Left lung (tissue), 10 donors: ENCODE results near the gene HTR3E. TPM values are rescaled to one million over a fixed set of nuclear protein-coding genes. Genes with fewer than 3 reads are reported as not detected.
A peak's percentile ranks its signal among the peaks of the same experiment; 100 is the strongest.

Source experiments
- ATAC-seq: fragments of 200-7000 bp; cut with Tn5 transposase; one replicate; pipeline ENCODE4 v1.9.1; 2020; ENCODE audit warnings: moderate library complexity
- DNase-seq, 4 donors: peaks; one replicate each; pipeline ENCODE4 v3.0.0-alpha.2; 2013 to 2020
- H3K27ac ChIP-seq, 2 donors: fragments of 200-600 bp; sonication (generic) in 1 of 2; one replicate each; pipeline versions ENCODE4 v1.5.0 to v1.8.0; 2020 to 2021
- H3K27me3 ChIP-seq, 2 donors: fragments of 200-600 bp; sonication (generic) in 1 of 2; one replicate each; pipeline versions ENCODE4 v1.5.0 to v1.8.0; 2020 to 2021
- H3K36me3 ChIP-seq, 2 donors: fragments of 200-600 bp; sonication (generic) in 1 of 2; one replicate each; pipeline versions ENCODE4 v1.5.0 to v1.8.0; 2020 to 2021
- H3K4me1 ChIP-seq, 2 donors: fragments of 200-600 bp; one replicate each; pipeline ENCODE4 v1.8.0; 2021
- H3K4me3 ChIP-seq, 2 donors: fragments of 200-600 bp; sonication (generic) in 1 of 2; one replicate each; pipeline versions ENCODE4 v1.5.0 to v1.8.0; 2020 to 2021; ENCODE audit warnings: mild to moderate bottlenecking in 1 of 2
- H3K9me3 ChIP-seq, 2 donors: fragments of 200-600 bp; sonication (generic) in 1 of 2; one replicate each; pipeline versions ENCODE4 v1.5.0 to v1.8.0; 2020 to 2021
- CTCF ChIP-seq, 2 donors: fragments of 200-600 bp; sonication (generic) in 1 of 2; IDR thresholded peaks; one replicate each; pipeline versions ENCODE4 v1.5.0 to v1.8.0; 2021; ENCODE audit warnings: antibody characterized with exemption in 2 of 2
- intact Hi-C, 2 donors: fragments of 100-400 bp; cut with DNase I; formaldehyde crosslinking; loops; one replicate each; pipeline versions ENCODE4 v1.11.2 to v1.14.2; 2022
- polyA plus RNA-seq, 6 donors: library from polyadenylated mRNA; unstranded; fragments of 120-200 nt; gene quantifications; one replicate each; pipeline ENCODE4 v1.2.1, GENCODE V29; 2013; ENCODE audit not compliant: insufficient read length in 6 of 6
- total RNA-seq, 2 donors: library from RNA; stranded (reverse); fragmentation: NEBNext Ultra II Directional; extraction: Animal tissue kit (Norgen Biotek cat#: 25700); gene quantifications; one replicate each; pipeline ENCODE4 v1.2.1, GENCODE V29; 2021
- donor health status: DM: no; HTN: yes; CAD: no.
- donor health status: DM: no; HTN: no; CAD: no.

The HTR3E gene
- total and polyA plus RNA-seq, 8 donors: not detected

DNA sequence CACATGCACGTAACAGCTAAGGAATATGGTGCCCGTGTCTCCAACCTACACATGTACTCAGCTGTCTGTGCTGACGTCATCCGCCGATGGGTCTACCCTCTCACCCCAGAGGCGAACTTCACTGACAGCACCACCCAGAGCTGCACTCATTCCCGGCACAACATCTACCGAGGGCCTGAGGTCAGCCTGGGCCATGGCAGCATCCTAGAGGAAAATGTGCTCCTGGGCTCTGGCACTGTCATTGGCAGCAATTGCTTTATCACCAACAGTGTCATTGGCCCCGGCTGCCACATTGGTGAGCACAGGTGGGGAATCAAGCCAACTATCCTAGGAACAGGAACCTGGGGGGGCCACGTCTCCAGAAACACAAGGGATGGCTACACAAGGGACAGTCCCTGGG lies 43.6 kb downstream of the HTR3E start:
- Histone ChIP-seq H3K27ac (no peak overlapping the region), H3K4me3 (no peak overlapping the region), H3K9me3 (no peaks in the 10 kb centered on the region), H3K27me3 (no peaks in the 10 kb centered on the region), H3K4me1 (peaks cover 9 to 22% of the 10 kb centered on the region in 2 donors), H3K36me3 (peaks cover 0 to 81% of the 10 kb centered on the region in 2 donors)
- TF ChIP-seq CTCF (IDR thresholded peaks at IDR 0.05): no peak
- ATAC-seq: no peak
- intact Hi-C loops: loop anchor here in 1 of 2 donors (10.0 kb wide), 1 partner anchor 94 kb away; no protein-coding TSS in a partner anchor
- no peak for DNase-seq

GRCh38 chr3:184142199-184142598 lies 45.3 kb downstream of the HTR3E start:
- ATAC-seq (no peak), DNase-seq (no peak)
- TF ChIP-seq CTCF (IDR thresholded peaks at IDR 0.05): no peak
- Histone ChIP-seq H3K4me3 (no peak overlapping the region), H3K27ac (no peak overlapping the region), H3K27me3 (no peaks in the 10 kb centered on the region), H3K9me3 (no peaks in the 10 kb centered on the region), H3K4me1 (peaks cover 0 to 6% of the 10 kb centered on the region in 2 donors), H3K36me3 (peaks cover 0 to 95% of the 10 kb centered on the region in 2 donors)
- intact Hi-C loops: loop anchor here in 1 of 2 donors (10.0 kb wide), 1 partner anchor 93 kb away; no protein-coding TSS in a partner anchor

DNA sequence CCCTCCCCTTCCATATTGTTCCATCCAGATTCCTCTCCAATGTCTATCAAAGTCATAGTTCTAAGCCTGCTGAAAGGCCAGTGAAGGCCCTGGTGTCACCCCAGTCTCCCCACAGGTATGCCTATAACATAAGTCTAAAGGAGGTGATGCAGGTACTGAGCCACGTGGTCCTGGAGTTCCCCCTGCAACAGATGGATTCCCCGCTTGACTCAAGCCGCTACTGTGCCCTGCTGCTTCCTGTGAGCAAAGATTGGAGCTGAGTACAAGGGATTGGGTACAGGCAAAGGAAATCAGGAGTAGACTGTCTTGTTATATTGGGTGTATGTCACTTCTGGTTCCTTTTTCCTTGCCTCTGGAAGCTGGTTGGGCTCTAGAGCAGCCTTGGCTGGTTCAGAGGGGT lies 46.5 kb downstream of the HTR3E start:
- intact Hi-C loops: loop anchor here in 1 of 2 donors (10.0 kb wide), 1 partner anchor 91 kb away; no protein-coding TSS in a partner anchor

GRCh38 chr3:184144505-184144904 lies 47.6 kb downstream of the HTR3E start:
- Histone ChIP-seq H3K27me3 (no peaks in the 10 kb centered on the region), H3K4me3 (no peak overlapping the region), H3K27ac (no peak overlapping the region), H3K4me1 (no peaks in the 10 kb centered on the region), H3K36me3 (peaks cover 0 to 73% of the 10 kb centered on the region in 2 donors), H3K9me3 (no peaks in the 10 kb centered on the region)
- intact Hi-C loops: loop anchor here in 1 of 2 donors (10.0 kb wide), 1 partner anchor 90 kb away; no protein-coding TSS in a partner anchor
- no peak for ATAC-seq
- no peak for DNase-seq
- no peak for TF ChIP-seq CTCF (IDR thresholded peaks at IDR 0.05)

More for the DNA sequence above, 46.5 kb downstream of the HTR3E start:
- Histone ChIP-seq H3K9me3 (no peaks in the 10 kb centered on the region), H3K4me3 (no peak overlapping the region), H3K36me3 (peaks cover 0 to 85% of the 10 kb centered on the region in 2 donors), H3K27me3 (no peaks in the 10 kb centered on the region), H3K4me1 (no peaks in the 10 kb centered on the region), H3K27ac (no peak overlapping the region)
- DNase-seq: no peak
- no peak for ATAC-seq
- no peak for TF ChIP-seq CTCF (IDR thresholded peaks at IDR 0.05)

- Histone ChIP-seq H3K36me3 (peaks cover 0 to 67% of the 10 kb centered on the region in 2 donors), H3K4me1 (no peaks in the 10 kb centered on the region), H3K4me3 (no peak overlapping the region), H3K27me3 (no peaks in the 10 kb centered on the region), H3K9me3 (no peaks in the 10 kb centered on the region), H3K27ac (no peak overlapping the region)
- ATAC-seq (peak; percentile 97), DNase-seq (peak in 1 of 4 donors; percentile 51)
- intact Hi-C loops: loop anchor here in 1 of 2 donors (10.0 kb wide), 1 partner anchor 90 kb away; no protein-coding TSS in a partner anchor
- TF ChIP-seq CTCF (IDR thresholded peaks at IDR 0.05): peak; percentile 23 to 24
Measured at GRCh38 chr3:184145111-184145524, 48.3 kb downstream of the HTR3E start.
